GM15510 (cell line): Measurements from ENCODE around the gene PNRC2.

ENCODE experiments used
- POLR2A ChIP-seq: IDR thresholded peaks from 3 replicates; pipeline ENCODE4 v1.6.1; 2011; ENCODE audit warnings: borderline replicate concordance; ENCODE audit not compliant: insufficient read length; ENCODE audit errors: extremely low read depth

The PNRC2 gene

DNA sequence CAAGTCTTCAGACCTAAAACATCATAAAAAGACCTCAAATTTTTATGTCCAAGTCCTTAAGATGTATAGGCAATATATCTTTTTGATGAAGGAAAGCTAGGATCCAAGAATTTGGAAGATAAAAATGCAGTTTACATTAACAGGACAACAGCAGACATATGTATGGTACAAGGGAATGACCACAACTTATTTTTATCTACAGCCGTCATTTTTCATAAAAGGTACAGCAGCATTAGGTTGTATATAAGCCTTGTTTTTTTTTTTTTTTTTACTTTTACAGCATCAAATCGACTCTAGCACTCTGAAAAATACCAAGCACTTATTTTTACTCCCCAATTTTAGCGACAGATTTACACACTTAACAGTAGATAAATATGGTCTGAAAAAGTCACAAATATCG, 19.2 kb downstream of the PNRC2 start:
- no peak for TF ChIP-seq POLR2A

DNA sequence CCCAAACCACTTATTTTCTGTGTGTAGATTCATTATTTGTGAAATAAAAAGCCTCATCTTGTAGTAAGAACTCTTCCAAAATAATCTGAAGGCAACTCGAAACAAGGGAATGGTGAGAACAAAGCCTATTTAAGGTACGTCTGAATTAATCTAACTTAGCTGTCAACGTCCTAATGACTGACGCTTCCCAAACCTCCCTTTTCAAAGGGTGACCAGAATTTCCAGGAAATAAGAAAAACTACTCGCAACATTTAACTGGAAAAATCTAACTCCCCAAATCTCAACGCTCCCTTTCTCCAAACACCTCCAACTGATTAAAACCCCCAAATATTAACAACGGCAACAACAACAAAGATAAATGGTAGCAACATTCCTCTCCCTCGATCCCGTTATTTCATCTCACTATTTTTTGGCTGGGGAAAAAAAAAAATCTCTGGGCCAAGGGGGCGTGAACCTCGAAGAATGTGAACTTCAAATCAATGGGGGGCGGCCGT, 19.8 kb downstream of the PNRC2 start:
- no peak for TF ChIP-seq POLR2A

DNA sequence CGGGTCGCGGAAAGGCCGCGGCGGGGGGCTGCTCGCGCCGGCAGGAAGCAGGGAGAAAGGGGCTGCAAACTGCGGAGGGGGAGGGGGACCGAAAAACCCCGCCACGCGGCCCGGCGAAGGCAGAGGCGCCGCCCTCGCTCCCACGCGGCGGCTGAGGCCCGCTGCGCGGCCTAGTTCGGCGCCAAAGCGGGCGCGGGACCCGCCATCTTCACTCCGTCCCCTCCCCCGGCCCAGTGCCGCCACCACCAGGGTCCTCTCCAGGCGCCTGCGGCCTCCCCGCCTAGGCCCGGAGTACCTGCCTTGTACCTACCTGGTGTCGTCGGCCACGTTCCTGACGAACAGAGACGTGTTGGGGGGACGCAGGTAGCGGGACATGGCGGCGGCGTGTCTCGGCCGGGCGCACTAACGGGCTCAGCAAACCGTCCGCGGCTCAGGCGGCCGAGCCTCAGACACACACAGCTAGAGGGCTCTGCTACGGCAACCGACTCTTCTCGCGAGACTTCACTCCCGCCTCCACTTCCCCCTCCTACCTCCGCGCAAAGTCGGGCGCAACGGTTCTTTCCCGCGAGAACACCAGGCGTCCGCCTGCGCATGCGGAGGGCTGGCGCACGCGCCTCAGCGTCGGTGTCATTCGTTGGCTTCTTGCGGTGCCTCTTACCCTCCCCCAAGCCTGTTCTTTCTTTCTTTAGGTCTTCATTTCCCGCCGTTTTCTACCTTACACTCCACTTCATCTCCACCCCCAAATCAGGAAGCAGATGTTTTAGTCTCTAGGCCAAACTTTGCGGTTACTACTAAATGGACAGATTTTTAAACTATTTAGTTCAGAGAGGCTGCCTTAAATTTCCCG, 20.5 kb downstream of the PNRC2 start, which contains the start of gene SRSF10:
SRSF10 (minus strand) TSS at position 447 of the 847 bp plus-strand sequence; CDS start at position 375, 72 bp downstream.
- TF ChIP-seq POLR2A = peak; percentile 99

DNA sequence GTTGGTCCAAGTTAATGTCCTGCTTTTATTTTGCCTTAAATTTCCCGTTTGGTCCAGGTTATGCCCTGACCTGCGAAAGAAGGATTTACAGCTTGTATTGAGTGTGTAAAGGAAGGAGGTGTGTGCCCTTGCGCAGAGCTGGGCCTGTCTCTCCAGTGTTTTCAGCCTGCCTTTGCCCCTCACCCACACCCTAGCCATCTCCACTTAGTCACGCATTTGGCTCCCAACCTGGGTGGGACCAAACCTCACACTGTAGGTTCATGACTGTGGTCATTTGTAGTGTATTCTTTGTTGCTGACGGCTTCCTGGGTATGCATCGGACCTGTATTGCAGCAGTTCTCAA, 21.1 kb downstream of the PNRC2 start:
- no peak for TF ChIP-seq POLR2A

DNA sequence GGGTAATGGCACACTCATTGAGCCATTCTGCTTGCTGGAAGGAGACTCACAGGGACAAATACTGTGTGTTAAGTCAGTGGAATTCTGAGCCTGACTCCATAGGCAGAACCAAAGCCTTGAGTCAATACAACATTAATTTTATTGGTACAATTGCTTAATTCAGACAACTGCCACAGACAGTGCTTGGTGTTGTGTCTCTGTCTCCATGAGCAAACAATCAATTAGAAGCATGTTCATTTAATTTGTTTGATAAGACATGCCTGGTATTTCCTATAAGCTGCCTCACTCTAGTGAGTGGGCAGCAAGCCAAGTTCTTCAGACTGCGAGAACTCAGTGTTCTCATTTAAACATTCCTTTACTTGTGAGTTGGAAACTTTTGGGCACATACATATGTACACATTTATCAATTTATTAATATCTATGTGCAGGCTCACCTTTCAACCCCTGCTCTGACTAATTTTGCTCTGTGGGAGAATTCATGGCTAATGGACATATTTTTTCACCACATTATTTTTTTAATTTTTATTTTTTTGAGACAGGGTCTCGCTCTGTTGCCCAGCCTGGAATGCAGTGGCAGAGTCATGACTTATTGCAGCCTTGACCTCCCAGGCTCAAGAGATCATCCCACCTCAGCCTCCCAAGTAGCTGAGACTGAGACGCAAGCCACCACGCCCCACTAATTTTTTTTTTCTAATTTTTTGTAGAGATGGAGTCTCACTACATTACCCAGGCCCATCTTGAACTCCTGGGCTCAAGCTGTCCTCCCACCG, 25.0 kb downstream of the PNRC2 start:
- no peak for TF ChIP-seq POLR2A

DNA sequence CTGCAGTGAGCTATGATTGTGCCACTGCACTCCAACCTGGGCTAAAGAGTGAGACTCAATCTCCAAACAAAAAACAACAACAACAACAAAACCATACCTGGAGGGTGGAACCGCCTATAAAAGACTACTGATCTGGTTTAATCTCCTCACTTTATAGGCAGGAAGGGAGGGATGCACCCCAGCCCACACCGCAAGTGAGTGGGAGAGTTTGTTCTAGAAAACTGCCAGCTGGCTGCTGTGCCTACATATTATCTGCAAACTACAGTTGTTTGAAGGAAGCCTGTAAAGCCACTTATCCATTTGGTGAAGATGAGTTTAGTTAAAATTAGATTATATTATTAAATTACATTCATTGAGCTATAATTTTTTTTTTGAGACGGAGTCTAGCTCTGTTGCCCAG, 29.6 kb downstream of the PNRC2 start:
- TF ChIP-seq POLR2A = no peak

DNA sequence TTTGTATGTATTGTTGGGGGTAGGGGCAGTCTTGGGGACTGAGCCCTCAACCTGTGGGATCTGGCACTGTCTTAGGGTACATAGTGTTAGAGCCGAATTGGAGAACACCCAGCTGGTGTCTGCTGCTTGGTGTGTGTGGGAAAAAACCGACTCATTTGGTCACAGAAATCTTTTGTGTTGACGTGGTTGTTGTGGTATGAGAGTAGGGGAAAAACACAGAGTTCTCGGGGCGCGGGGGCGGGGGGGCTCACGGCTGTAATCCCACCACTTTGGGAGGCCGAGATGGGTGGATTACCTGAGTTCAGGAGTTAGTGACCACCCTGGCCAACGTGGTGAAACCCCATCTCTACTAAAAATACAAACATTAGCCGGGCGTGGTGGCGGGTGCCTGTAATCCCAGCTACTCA, 35.8 kb downstream of the PNRC2 start:
- no peak for TF ChIP-seq POLR2A

DNA sequence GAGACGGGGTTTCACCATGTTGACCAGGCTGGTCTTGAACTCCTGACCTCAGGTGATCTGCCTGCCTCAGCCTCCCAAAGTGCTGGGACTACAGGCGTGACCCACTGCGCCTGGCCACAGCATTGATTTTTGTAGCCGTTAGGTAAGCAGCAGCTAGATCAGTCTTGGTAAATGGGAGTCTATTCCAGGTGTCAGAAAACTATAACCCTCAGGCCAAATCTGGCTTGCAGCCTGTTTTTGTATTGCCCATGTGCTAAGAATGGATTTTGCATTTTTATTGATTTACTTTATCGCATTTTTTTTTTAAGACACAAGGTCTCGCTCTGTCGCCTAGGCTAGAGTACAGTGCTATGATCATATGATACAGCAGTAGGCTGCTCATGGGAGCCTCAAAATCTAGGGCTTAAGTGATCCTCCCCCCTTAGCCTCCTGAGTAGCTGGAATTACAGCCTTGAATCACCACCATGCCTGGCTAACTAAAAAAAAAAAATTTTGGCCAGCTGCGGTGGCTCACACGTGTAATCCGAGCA, 37.1 kb downstream of the PNRC2 start:
- TF ChIP-seq POLR2A = no peak

DNA sequence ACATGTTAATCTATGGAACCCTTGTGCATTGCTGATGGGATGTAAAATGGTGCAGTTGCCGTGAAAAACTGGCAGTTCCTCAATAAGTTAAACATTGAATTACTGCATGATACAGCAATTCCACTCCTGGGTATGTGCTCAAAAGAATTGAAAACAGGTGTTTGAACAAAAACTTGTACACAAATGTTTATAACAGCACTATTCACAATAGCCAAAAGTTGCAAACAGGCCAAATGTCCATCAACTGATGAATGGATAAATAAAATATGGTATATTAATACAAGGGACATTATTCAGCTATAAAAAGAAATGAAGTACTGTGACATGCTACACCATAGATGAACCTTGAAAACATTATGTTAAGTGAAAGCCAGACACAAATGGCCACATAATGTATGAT, 38.2 kb downstream of the PNRC2 start:
- no peak for TF ChIP-seq POLR2A

DNA sequence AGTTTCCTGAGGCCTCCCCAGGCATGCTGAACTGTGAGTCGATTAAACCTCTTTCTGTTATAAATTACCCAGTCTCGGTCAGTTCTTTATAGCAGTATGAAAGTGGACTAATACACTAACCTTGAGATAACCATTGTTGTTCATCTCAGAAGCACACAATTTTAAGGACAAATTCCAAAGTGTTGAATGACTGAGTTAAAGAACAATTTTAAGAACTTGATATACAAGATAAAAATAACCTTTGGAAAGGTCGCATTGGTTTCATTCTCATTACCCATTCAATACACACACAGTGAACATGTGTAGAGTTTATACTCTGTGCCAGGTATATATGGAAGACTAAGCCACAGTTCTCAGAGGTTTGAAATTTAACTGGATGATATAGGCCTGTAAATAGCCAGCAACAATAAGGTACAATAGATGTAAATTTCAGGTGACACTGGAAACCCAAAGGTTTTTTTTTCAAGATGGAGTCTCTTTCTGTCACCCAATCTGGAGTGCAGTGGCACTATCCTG, 39.6 kb downstream of the PNRC2 start:
- no peak for TF ChIP-seq POLR2A

DNA sequence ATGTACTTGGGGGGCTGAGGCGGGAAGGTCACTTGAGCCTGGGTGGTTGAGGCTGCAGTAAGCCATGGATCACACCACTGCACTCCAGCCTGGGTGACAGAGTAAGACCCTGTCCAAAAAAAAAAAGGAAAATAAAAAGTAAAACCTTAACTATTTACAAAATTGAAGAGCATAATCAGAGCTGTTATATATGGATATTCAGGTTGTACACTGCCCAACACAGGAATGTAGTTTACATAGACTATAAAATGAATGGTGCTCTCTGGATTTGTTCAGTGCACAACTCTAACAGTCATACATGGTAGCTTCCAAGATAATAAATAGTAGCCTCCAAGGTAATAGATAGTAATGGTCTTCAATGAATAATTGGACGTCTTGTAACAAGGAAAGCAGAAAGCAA, 43.1 kb downstream of the PNRC2 start:
- no peak for TF ChIP-seq POLR2A

DNA sequence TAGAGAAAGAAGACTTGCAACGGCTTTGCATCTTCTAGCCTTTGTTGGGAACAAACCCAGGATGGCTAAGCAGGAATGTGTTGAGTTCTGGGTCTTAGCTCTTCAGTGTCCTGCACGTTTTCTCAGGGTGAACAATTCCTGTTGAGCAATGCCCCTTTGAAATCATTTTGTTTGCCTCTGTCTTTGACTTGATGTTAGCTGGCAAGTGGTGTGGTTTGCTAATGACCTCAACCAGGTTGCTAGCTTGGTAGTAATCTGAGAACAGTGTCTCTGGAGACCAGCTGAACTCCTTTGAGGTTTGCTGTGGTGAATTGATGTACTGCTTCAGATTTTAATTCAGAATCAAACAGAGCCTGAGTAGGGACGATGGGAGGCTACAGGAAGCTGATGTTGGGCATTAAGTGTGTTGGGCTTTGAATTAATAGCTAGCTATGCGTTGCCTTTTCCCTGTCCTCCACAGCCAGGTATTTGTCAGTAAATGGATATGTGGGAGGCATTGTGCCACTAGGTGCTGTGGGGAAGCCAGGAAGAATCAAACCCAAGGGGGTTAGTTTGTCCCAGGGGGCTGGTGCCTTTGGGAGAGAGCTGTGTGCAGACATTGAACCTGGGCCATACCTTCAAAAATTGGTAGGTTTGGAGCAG, 43.8 kb downstream of the PNRC2 start:
- no peak for TF ChIP-seq POLR2A

DNA sequence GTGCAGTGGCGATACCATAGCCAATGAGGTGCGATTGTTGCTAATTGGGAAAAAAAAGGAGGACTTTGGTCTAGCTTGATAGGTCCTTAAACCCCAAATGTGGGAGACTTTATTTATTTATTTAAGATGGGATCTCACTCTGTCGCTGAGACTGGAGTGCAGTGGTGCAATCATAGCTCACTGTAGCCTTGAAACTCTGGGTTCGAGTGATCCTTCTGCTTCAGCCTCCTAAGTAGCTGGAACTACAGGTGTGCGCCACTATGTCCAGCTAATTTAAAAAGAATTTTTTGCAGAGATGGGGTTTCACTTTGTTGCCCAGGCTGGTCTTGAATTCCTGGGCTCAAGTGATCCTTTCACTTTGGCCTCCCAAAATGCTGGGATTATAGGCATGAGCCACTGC, 44.5 kb downstream of the PNRC2 start:
- no peak for TF ChIP-seq POLR2A

DNA sequence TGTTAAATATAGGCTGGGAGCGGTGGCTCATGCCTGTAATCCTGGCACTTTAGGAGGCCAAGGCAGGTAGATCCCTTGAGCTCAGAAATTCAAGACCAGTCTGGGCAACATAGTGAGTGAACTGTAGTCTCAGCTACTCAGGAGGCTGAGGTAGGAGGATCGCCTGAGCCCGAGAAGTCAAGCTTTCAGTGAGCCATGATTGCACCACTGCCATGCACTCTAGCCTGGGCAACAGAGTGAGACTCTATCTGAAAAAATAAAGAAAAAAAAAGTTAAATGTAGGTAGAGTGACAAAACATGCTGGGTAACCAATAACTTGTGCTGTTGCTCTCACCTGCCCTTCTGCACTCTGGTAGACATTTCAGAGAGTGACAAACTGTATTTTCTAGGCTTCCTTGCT, 45.5 kb downstream of the PNRC2 start:
- TF ChIP-seq POLR2A = no peak

DNA sequence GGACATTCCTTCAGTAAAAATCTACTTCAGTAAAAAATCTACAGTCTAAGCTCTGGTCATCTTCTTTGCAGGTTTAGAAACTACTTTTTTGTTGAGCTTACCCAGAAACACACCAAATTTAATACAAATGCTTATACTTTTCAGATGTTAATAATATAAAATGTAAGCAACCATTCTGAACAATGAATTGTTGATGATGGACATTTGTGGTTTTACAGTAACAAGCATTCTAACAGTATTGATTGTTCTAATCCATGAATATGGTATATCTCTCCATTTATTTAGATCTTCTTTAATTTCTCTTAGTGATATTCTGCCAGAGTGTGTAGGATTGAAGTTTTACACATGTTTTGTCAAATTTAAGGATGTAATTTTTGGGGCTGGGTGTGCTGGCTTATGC, 47.5 kb downstream of the PNRC2 start:
- no peak for TF ChIP-seq POLR2A
